ENCODE measurements around the gene NAGA.

GRCh38 chr22:42035256-42035655, 35.4 kb downstream of the NAGA start:
- TF ChIP-seq ARNTL (CRISPR knock-in tag; IDR thresholded peaks at IDR 0.05; ENCODE audit: borderline replicate concordance, low read depth) (no peak), POU6F1 (CRISPR knock-in tag; IDR thresholded peaks at IDR 0.05; ENCODE audit: borderline replicate concordance, low read depth) (no peak), ZC3H10 (CRISPR knock-in tag; IDR thresholded peaks at IDR 0.05) (no peak), CREB5 (CRISPR knock-in tag; IDR thresholded peaks at IDR 0.05; ENCODE audit: low read depth) (no peak), PPARA (CRISPR knock-in tag; IDR thresholded peaks at IDR 0.05; ENCODE audit: borderline replicate concordance) (no peak), PATZ1 (CRISPR knock-in tag; IDR thresholded peaks at IDR 0.05; ENCODE audit: borderline replicate concordance) (no peak), TCF4 (CRISPR knock-in tag; IDR thresholded peaks at IDR 0.05; ENCODE audit: borderline replicate concordance) (no peak), ZFP3 (CRISPR knock-in tag; IDR thresholded peaks at IDR 0.05) (no peak), CSRNP3 (CRISPR knock-in tag; IDR thresholded peaks at IDR 0.05) (no peak), OSR1 (CRISPR knock-in tag; IDR thresholded peaks at IDR 0.05) (no peak), ZNF565 (CRISPR knock-in tag; conservative IDR thresholded peaks at IDR 0.05; ENCODE audit: low read depth) (no peak), ZFP30 (CRISPR knock-in tag; IDR thresholded peaks at IDR 0.05) (no peak)

Data from SK-N-SH treated with all-trans-retinoic acid at 6 μM for 48 hours (cell line).